HepG2 (cell line): ENCODE results near the gene LMNA. TPM values are rescaled to one million over a fixed set of nuclear protein-coding genes. Genes with fewer than 3 reads are reported as not detected.

Experiments used
- ARID4A ChIP-seq: sonication (generic); formaldehyde crosslinking; IDR thresholded peaks from 2 replicates; pipeline ENCODE4 v1.5.0; 2020; ENCODE audit warnings: mild to moderate bottlenecking, missing genetic modification reagents, borderline replicate concordance
- ELF4 ChIP-seq: sonication (generic); formaldehyde crosslinking; IDR thresholded peaks from 2 replicates; pipeline ENCODE4 v1.5.0; 2020; ENCODE audit warnings: missing genetic modification reagents, mild to moderate bottlenecking, moderate library complexity, borderline replicate concordance
- HMGXB4 ChIP-seq, 2 experiments: sonication (generic) in 1 of 2; formaldehyde crosslinking in 1 of 2; IDR thresholded peaks; 2 replicates each; pipeline versions ENCODE4 v1.4.0 to v1.6.1; 2018 to 2020; ENCODE audit warnings: missing genetic modification reagents in 2 of 2, borderline replicate concordance in 1 of 2, low read depth in 1 of 2, mild to moderate bottlenecking in 1 of 2, missing biosample characterization in 1 of 2
- HOXA3 ChIP-seq: sonication (generic); formaldehyde crosslinking; IDR thresholded peaks from 2 replicates; pipeline ENCODE4 v1.5.0; 2020; ENCODE audit warnings: missing genetic modification reagents
- ISX ChIP-seq: sonication (generic); formaldehyde crosslinking; conservative IDR thresholded peaks from 2 replicates; pipeline ENCODE4 v1.5.0; 2020; ENCODE audit warnings: missing genetic modification reagents
- KDM3A ChIP-seq: IDR thresholded peaks from 2 replicates; pipeline ENCODE4 v1.6.1; 2018; ENCODE audit warnings: low read depth, missing compliant biosample characterization
- KLF16 ChIP-seq, 2 experiments: sonication (generic) in 1 of 2; formaldehyde crosslinking in 1 of 2; IDR thresholded peaks; 2 replicates each; pipeline versions ENCODE4 v1.6.1 to v1.8.0; 2016 to 2023; ENCODE audit warnings: missing genetic modification reagents in 2 of 2, missing compliant biosample characterization in 1 of 2
- PHF21A ChIP-seq: sonication (generic); formaldehyde crosslinking; IDR thresholded peaks from 2 replicates; pipeline ENCODE4 v1.5.0; 2020; ENCODE audit warnings: mild to moderate bottlenecking, missing genetic modification reagents
- PPARG ChIP-seq: conservative IDR thresholded peaks from 2 replicates; pipeline ENCODE4 v1.6.1; 2016; ENCODE audit warnings: missing biosample characterization, missing genetic modification reagents
- REPIN1 ChIP-seq: sonication (generic); formaldehyde crosslinking; IDR thresholded peaks from 2 replicates; pipeline ENCODE4 v1.8.0; 2022; ENCODE audit warnings: missing genetic modification reagents, low read depth, mild to moderate bottlenecking, borderline replicate concordance
- REXO4 ChIP-seq: sonication (generic); formaldehyde crosslinking; IDR thresholded peaks from 2 replicates; pipeline ENCODE4 v1.8.0; 2022; ENCODE audit warnings: missing genetic modification reagents, mild to moderate bottlenecking, borderline replicate concordance
- SMAD3 ChIP-seq: sonication (generic); formaldehyde crosslinking; IDR thresholded peaks from 2 replicates; pipeline ENCODE4 v1.4.0; 2020; ENCODE audit warnings: missing genetic modification reagents
- SOX5 ChIP-seq: IDR thresholded peaks from 2 replicates; pipeline ENCODE4 v1.6.1; 2016; ENCODE audit warnings: borderline replicate concordance
- SOX6 ChIP-seq, 2 experiments: fragments of 450-650 bp in 1 of 2; sonication (generic) in 1 of 2; formaldehyde crosslinking in 1 of 2; IDR thresholded peaks; 2 replicates each; pipeline versions ENCODE4 v1.4.0 to v1.6.1; 2017 to 2020; ENCODE audit warnings: antibody characterized with exemption in 1 of 2, mild to moderate bottlenecking in 1 of 2, missing genetic modification reagents in 1 of 2
- SP4 ChIP-seq: sonication (generic); formaldehyde crosslinking; IDR thresholded peaks from 2 replicates; pipeline ENCODE4 v1.8.1; 2023; ENCODE audit warnings: mild to moderate bottlenecking, missing genetic modification reagents
- SRY ChIP-seq: sonication (generic); formaldehyde crosslinking; IDR thresholded peaks from 2 replicates; pipeline ENCODE4 v1.8.0; 2022; ENCODE audit warnings: mild to moderate bottlenecking, missing genetic modification reagents
- TEF ChIP-seq: sonication (generic); formaldehyde crosslinking; IDR thresholded peaks from 2 replicates; pipeline ENCODE4 v1.5.0; 2020; ENCODE audit warnings: missing genetic modification reagents
- ZBTB7B ChIP-seq: sonication (generic); formaldehyde crosslinking; IDR thresholded peaks from 2 replicates; pipeline ENCODE4 v1.4.0; 2020; ENCODE audit warnings: missing genetic modification reagents
- ZNF101 ChIP-seq: sonication (generic); formaldehyde crosslinking; IDR thresholded peaks from 2 replicates; pipeline ENCODE4 v1.4.0; 2020; ENCODE audit warnings: mild to moderate bottlenecking, low read depth, missing genetic modification reagents, borderline replicate concordance
- ZSCAN20 ChIP-seq: sonication (generic); formaldehyde crosslinking; IDR thresholded peaks from 2 replicates; pipeline ENCODE4 v1.4.0; 2020; ENCODE audit warnings: missing genetic modification reagents, mild to moderate bottlenecking, borderline replicate concordance
- polyA plus RNA-seq, 8 experiments: library from polyadenylated mRNA; depleted of rRNA in 3 of 8; stranded (reverse) in 7 of 8; unstranded in 1 of 8; fragments of >200 nt; fragmentation: Illumina TruSeq in 4 of 8; extraction: Trizol in 4 of 8; gene quantifications; 2 replicates each; pipeline versions ENCODE4 v1.2.1 to v1.2.3, GENCODE V29; 2011 to 2016; ENCODE audit warnings: low read depth in 4 of 8, missing spikeins in 1 of 8, mixed read lengths in 1 of 8; ENCODE audit not compliant: insufficient read depth in 1 of 8
- total RNA-seq, 5 experiments: library from RNA; depleted of rRNA; stranded (reverse); fragments of >200 nt; fragmentation: Illumina TruSeq; extraction: Trizol; gene quantifications; 2 replicates each; pipeline ENCODE4 v1.2.3, GENCODE V29; 2016; ENCODE audit warnings: low read depth in 1 of 5

Gene LMNA
- total and polyA plus RNA-seq, 2 of the 13 experiments (the other 11 are each of a cell fraction or from before 2014, with no cell fraction given): 107 to 225 TPM

GRCh38 chr1:156146020-156146768 is 31.7 kb downstream of the LMNA start (continued):
- peak; percentile 37 to 74; a peak in 2 of 4 replicates for TF ChIP-seq HMGXB4 (CRISPR knock-in tag; IDR thresholded peaks at IDR 0.05; ENCODE audit: borderline replicate concordance in 1 of 2, low read depth in 1 of 2)
- 0 out of 2 replicates have a peak, but pooled peaks have one; percentile 34 for TF ChIP-seq PHF21A (CRISPR knock-in tag)
- TF ChIP-seq SOX5: peak; percentile 61; the same call in 1 of the 2 replicates
- no peak for TF ChIP-seq REXO4 (CRISPR knock-in tag)
- no peak for TF ChIP-seq TEF (CRISPR knock-in tag)
- TF ChIP-seq ZSCAN20 (CRISPR knock-in tag): no peak
- peak; percentile 32; the same call in 1 of the 2 replicates for TF ChIP-seq KDM3A (CRISPR knock-in tag)
- TF ChIP-seq SRY (CRISPR knock-in tag): no peak
- TF ChIP-seq ISX: no peak
- TF ChIP-seq PPARG: 0 out of 2 replicates have a peak, but pooled peaks have one; percentile 22
- TF ChIP-seq ZBTB7B (CRISPR knock-in tag): 0 out of 2 replicates have a peak, but pooled peaks have one; percentile 23
- peak in 1 of 2 experiments; percentile 55; a peak in 1 of 4 replicates for TF ChIP-seq KLF16 (CRISPR knock-in tag; IDR thresholded peaks at IDR 0.05)
- no peak for TF ChIP-seq SOX6 (IDR thresholded peaks at IDR 0.05)
- peak; percentile 81 for TF ChIP-seq SOX6 (CRISPR knock-in tag; IDR thresholded peaks at IDR 0.05)
- peak; percentile 62; the same call in 1 of the 2 replicates for TF ChIP-seq SMAD3
- no peak for TF ChIP-seq ELF4 (CRISPR knock-in tag)
- TF ChIP-seq ZNF101 (CRISPR knock-in tag): no peak
- no peak for TF ChIP-seq SP4 (CRISPR knock-in tag)
- TF ChIP-seq ARID4A: peak; percentile 31; the same call in 1 of the 2 replicates
- TF ChIP-seq HOXA3: peak; percentile 29; the same call in 1 of the 2 replicates
- peak; percentile 38; the same call in 1 of the 2 replicates for TF ChIP-seq REPIN1 (CRISPR knock-in tag)
